ENCODE data around the gene NDST4.

Gene NDST4

DNA sequence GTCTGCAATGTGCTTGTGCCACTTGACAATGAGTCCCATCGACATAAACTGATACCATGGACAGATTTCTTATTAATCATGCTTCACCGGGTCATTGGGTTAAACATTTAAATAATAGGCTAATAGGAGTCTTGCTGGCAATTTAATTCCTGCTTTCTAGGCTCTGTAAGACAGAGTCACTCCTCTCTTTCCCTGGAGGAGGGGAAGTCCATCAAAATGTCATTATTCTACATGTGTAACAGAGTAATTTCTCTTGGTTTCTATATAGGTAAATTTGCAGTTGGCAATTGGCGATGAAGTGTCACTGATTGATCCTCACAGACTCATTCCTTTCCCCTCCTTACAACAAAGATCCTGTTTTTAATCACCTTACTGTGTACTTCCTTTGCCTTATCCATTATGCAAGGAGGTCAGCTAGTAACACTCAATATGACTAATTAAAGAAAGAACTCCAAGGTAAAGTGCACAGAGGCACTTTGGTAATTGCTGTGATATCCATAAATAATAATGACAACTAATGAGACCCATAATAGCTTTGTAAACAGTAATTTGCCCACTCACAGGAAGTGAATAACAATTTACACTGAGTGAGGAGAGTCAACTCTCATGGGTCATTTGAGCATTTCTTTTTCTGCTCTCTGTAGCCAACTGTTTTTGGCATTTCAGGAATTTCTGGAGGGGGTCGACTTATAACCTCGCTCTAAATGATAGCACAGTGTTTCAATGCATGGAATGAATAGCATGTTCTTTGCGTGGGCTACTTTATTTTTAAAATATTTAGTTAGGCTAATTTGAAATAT, 330.8 kb downstream of the NDST4 start:
- DNase-seq = no peak

DNA sequence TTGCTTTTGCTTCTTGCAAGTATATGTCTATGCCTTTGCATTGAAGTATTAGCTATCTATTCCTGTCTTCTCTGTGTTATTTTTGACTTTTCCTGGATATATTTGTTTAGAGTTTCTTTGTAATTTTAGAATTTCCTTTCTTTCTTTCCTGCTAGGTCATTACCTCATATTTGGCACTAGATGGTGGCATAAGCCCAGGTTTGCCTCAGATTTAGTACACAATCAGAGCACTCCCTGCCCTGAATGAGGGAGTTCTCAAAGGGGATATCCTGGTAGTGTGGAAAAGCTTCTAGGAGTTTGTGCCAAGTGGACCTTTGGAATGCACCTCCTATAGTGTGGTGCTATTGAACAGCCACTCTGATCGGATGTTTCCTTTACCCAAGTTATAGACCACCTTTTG, 333.2 kb downstream of the NDST4 start:
- peak; percentile 3 for DNase-seq
